ENCODE results near the gene PLXNA4. TPM values are rescaled to one million over a fixed set of nuclear protein-coding genes. Genes with fewer than 3 reads are reported as not detected.

PLXNA4 gene
- total and polyA plus RNA-seq, 4 donors, result 0.63 to 4.6 (median 2.1) TPM

DNA sequence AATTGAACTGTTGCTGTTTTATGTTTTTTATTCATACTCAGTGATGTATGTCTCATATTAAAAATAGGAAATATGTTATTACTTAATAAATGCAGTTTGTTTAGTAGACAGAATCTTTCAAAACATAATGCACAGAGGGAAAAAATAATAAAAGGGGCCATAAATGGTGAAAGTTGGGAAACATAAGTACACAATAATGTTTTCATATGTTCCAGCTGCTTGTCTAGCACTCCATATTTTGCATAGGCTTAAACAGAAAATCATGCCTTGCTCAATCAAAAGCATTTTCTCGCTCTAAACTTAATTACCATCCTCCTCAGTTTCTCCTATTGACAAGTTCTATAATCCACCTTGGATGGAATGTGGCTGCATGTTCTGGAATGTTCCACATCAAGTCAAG is 333.2 kb downstream of the PLXNA4 start:
- ATAC-seq (ENCODE audit: insufficient read depth, low FRiP score), result no peak
- Histone ChIP-seq H3K4me1 (ENCODE audit: control insufficient read depth in 5 of 5, insufficient read depth in 5 of 5, low read length in 5 of 5) (peaks cover 0 to 14% (median 0%) of the 10 kb centered on the region in 5 donors), H3K9ac (ENCODE audit: insufficient read depth in 1 of 2, low read length in 2 of 2) (no peak overlapping the region), H3K4me3 (no peak overlapping the region), H3K27ac (ENCODE audit: low read depth in 1 of 2, low read length in 1 of 2) (no peak overlapping the region), H3K36me3 (ENCODE audit: control insufficient read depth in 4 of 4, insufficient read depth in 4 of 4, low read length in 4 of 4) (no peaks in the 10 kb centered on the region), H3K27me3 (ENCODE audit: control insufficient read depth in 3 of 3, insufficient read depth in 3 of 3, low read length in 2 of 3) (no peaks in the 10 kb centered on the region), H3K9me3 (ENCODE audit: control insufficient read depth in 4 of 4, insufficient read depth in 3 of 4, low read length in 3 of 4) (peaks cover 0 to 7% (median 2%) of the 10 kb centered on the region in 4 donors)
- TF ChIP-seq, protein P1, sequence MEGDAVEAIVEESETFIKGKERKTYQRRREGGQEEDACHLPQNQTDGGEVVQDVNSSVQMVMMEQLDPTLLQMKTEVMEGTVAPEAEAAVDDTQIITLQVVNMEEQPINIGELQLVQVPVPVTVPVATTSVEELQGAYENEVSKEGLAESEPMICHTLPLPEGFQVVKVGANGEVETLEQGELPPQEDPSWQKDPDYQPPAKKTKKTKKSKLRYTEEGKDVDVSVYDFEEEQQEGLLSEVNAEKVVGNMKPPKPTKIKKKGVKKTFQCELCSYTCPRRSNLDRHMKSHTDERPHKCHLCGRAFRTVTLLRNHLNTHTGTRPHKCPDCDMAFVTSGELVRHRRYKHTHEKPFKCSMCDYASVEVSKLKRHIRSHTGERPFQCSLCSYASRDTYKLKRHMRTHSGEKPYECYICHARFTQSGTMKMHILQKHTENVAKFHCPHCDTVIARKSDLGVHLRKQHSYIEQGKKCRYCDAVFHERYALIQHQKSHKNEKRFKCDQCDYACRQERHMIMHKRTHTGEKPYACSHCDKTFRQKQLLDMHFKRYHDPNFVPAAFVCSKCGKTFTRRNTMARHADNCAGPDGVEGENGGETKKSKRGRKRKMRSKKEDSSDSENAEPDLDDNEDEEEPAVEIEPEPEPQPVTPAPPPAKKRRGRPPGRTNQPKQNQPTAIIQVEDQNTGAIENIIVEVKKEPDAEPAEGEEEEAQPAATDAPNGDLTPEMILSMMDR (IDR thresholded peaks at IDR 0.05; ENCODE audit: control extremely low read depth, extremely low read depth), result no peak
- peak in 2 of 3 donors; percentile 67 to 83 for DNase-seq
- 88 to 90% methylated on average over 1 of the region's 1 CpG for WGBS, 2 donors

GRCh38 chr7:132242192-132242812 is 334.0 kb downstream of the PLXNA4 start:
- DNase-seq (no peak), ATAC-seq (ENCODE audit: insufficient read depth, low FRiP score) (no peak)
- Histone ChIP-seq H3K36me3 (ENCODE audit: control insufficient read depth in 4 of 4, insufficient read depth in 4 of 4, low read length in 4 of 4) (no peaks in the 10 kb centered on the region), H3K27ac (ENCODE audit: low read depth in 1 of 2, low read length in 1 of 2) (no peak overlapping the region), H3K9ac (ENCODE audit: insufficient read depth in 1 of 2, low read length in 2 of 2) (no peak overlapping the region), H3K9me3 (ENCODE audit: control insufficient read depth in 4 of 4, insufficient read depth in 3 of 4, low read length in 3 of 4) (peaks cover 0 to 4% (median 1%) of the 10 kb centered on the region in 4 donors), H3K4me1 (ENCODE audit: control insufficient read depth in 5 of 5, insufficient read depth in 5 of 5, low read length in 5 of 5) (peaks cover 0 to 14% (median 0%) of the 10 kb centered on the region in 5 donors), H3K4me3 (no peak overlapping the region), H3K27me3 (ENCODE audit: control insufficient read depth in 3 of 3, insufficient read depth in 3 of 3, low read length in 2 of 3) (no peaks in the 10 kb centered on the region)
- 83 to 84% methylated on average over 5 of the region's 5 CpGs for WGBS, 2 donors
- TF ChIP-seq, protein P1 (IDR thresholded peaks at IDR 0.05; ENCODE audit: control extremely low read depth, extremely low read depth), result no peak

DNA sequence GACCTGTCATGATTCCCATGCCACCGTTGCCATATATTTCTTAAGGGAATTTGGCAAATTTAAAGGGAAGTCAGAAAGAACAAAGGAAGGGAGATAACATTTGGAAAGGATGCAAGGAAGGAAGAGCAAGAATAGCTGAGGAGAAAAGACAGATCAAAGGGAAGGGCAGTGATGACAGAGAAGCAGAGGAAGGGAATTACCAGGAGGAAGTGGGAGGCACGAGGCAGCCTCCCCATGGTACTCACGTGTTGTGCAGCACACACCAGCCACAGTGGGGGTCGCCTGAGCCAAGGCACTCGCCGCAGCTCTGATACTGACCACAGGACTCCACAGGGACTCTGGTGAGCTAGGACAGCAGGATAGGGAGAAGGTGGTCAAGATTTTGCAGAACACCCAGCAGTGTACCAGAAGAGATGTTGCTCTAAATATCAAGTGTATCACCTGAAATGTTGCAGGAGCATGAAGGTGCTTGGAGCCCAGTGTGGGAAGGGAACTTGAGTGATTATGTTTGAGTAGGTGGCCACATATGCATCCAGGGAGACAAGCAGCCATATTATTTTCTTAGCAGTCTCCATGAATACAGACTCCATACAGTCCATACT is 335.3 kb downstream of the PLXNA4 start:
- H3K9ac ChIP-seq (ENCODE audit: insufficient read depth in 1 of 2, low read length in 2 of 2), result no peak overlapping the region
- H3K27ac ChIP-seq (ENCODE audit: low read depth in 1 of 2, low read length in 1 of 2), result no peak overlapping the region
- H3K4me3 ChIP-seq, result no peak overlapping the region
- 32 to 35% methylated on average over 6 of the region's 6 CpGs for WGBS, 2 donors
- peaks cover 0 to 4% (median 1%) of the 10 kb centered on the region in 4 donors for H3K9me3 ChIP-seq (ENCODE audit: control insufficient read depth in 4 of 4, insufficient read depth in 3 of 4, low read length in 3 of 4)
- TF ChIP-seq, protein P1 (IDR thresholded peaks at IDR 0.05; ENCODE audit: control extremely low read depth, extremely low read depth), result no peak
- DNase-seq (no peak), ATAC-seq (ENCODE audit: insufficient read depth, low FRiP score) (no peak)
- H3K4me1 ChIP-seq (ENCODE audit: control insufficient read depth in 5 of 5, insufficient read depth in 5 of 5, low read length in 5 of 5), result peaks cover 0 to 14% (median 0%) of the 10 kb centered on the region in 5 donors
- no peaks in the 10 kb centered on the region for H3K36me3 ChIP-seq (ENCODE audit: control insufficient read depth in 4 of 4, insufficient read depth in 4 of 4, low read length in 4 of 4)
- no peaks in the 10 kb centered on the region for H3K27me3 ChIP-seq (ENCODE audit: control insufficient read depth in 3 of 3, insufficient read depth in 3 of 3, low read length in 2 of 3)
